Neural cell (in vitro differentiated cells): Measurements from ENCODE around the gene CACNA1S.

Experiments
- EP300 ChIP-seq: fragments of 450-650 bp; conservative IDR thresholded peaks from 2 replicates; pipeline ENCODE4 v1.6.1; 2014; ENCODE audit warnings: antibody characterized with exemption, mild to moderate bottlenecking, moderate library complexity; ENCODE audit not compliant: poor library complexity, severe bottlenecking
- EZH2 ChIP-seq: fragments of 200-600, 300-800 bp; shearing (Covaris generic), sonication (generic); IDR thresholded peaks from 2 replicates; pipeline ENCODE4 v1.6.1; 2014; ENCODE audit warnings: antibody characterized with exemption, low read length, borderline replicate concordance, mild to moderate bottlenecking; ENCODE audit not compliant: insufficient read depth, poor library complexity, severe bottlenecking
- POLR2AphosphoS5 ChIP-seq: IDR thresholded peaks from 2 replicates; pipeline ENCODE4 v1.6.1; 2012
- RAD21 ChIP-seq: fragments of 450-650 bp; conservative IDR thresholded peaks from 2 replicates; pipeline ENCODE4 v1.6.1; 2014; ENCODE audit warnings: antibody characterized with exemption, mild to moderate bottlenecking, moderate library complexity
- SMC3 ChIP-seq: fragments of 450-650 bp; conservative IDR thresholded peaks from 2 replicates; pipeline ENCODE4 v1.6.1; 2014; ENCODE audit warnings: antibody characterized with exemption, mild to moderate bottlenecking, moderate library complexity; ENCODE audit not compliant: poor library complexity
- TF ChIP-seq, protein P1 (sequence below): fragments of 450-650 bp; IDR thresholded peaks from 2 replicates; pipeline ENCODE4 v1.5.1; 2014; ENCODE audit warnings: antibody characterized with exemption, mild to moderate bottlenecking, moderate library complexity; ENCODE audit not compliant: poor library complexity, severe bottlenecking

- TF ChIP-seq POLR2AphosphoS5 (peak; percentile 80), EP300 (no peak), EZH2 (no peak), RAD21 (no peak), SMC3 (no peak)
- TF ChIP-seq, protein P1, sequence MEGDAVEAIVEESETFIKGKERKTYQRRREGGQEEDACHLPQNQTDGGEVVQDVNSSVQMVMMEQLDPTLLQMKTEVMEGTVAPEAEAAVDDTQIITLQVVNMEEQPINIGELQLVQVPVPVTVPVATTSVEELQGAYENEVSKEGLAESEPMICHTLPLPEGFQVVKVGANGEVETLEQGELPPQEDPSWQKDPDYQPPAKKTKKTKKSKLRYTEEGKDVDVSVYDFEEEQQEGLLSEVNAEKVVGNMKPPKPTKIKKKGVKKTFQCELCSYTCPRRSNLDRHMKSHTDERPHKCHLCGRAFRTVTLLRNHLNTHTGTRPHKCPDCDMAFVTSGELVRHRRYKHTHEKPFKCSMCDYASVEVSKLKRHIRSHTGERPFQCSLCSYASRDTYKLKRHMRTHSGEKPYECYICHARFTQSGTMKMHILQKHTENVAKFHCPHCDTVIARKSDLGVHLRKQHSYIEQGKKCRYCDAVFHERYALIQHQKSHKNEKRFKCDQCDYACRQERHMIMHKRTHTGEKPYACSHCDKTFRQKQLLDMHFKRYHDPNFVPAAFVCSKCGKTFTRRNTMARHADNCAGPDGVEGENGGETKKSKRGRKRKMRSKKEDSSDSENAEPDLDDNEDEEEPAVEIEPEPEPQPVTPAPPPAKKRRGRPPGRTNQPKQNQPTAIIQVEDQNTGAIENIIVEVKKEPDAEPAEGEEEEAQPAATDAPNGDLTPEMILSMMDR: no peak
These were observed 90.4 kb downstream of the CACNA1S start for GRCh38 chr1:201021630-201022492.
